ENCODE measurements around the gene AAMP. TPM values are rescaled to one million over a fixed set of nuclear protein-coding genes. Genes with fewer than 3 reads are reported as not detected.

AAMP gene
- total and polyA plus RNA-seq, 2 experiments from 2014 or later = 90.8 to 203 TPM

DNA sequence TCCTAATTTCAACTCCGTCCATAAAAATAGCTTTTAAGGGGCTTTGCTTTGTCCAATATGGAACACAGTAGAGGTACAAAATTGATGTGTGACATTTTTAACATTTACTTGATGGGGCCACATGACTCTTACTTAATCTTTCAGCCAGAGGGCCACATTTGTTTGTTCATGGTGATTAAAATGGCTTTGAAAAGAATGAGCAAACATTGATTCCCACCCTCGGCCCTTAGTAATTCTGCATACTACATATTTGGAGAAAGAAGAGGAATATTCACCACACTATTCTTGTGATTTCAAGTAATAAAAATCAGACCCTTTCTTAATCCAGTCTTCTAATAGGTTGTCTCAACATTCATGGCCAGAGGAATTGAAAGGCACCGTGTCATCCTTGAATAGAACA is 35.4 kb downstream of the AAMP start:
- no peak overlapping the region for H3K4me2 ChIP-seq
- no peak for ATAC-seq
- H3K27me3 ChIP-seq (ENCODE audit: insufficient read depth) = no peaks in the 10 kb centered on the region
- Mint-ChIP-seq H3K36me3 (ENCODE audit: low read depth) (peaks cover 90% of the 10 kb centered on the region), H3K4me1 (no peaks in the 10 kb centered on the region), H3K4me3 (no peak overlapping the region), H3K9me3 (no peaks in the 10 kb centered on the region), H3K27ac (no peak overlapping the region), H3K27me3 (ENCODE audit: insufficient read depth, low read depth, poor library complexity) (no peaks in the 10 kb centered on the region)
- H3F3A ChIP-seq (replicated peaks; ENCODE audit: low read depth) = no peaks in the 10 kb centered on the region
- H3K4me1 ChIP-seq (ENCODE audit: insufficient read depth) = no peaks in the 10 kb centered on the region
- TF ChIP-seq JUNB (IDR thresholded peaks at IDR 0.05; ENCODE audit: unreplicated experiment) = no peak
- H3K27ac ChIP-seq (ENCODE audit: low read depth) = no peak overlapping the region
- H2AFZ ChIP-seq = no peak overlapping the region
- no peak for DNase-seq (ENCODE audit: low spot score)
- no peak overlapping the region for H3K4me3 ChIP-seq
- H4K20me1 ChIP-seq (replicated peaks; ENCODE audit: insufficient read depth) = 0 out of 2 replicates have a peak, but pooled peaks cover 4% of the 10 kb centered on the region
- peaks cover 10% of the 10 kb centered on the region for H3K79me2 ChIP-seq (replicated peaks; ENCODE audit: insufficient read depth)
- H3K36me3 ChIP-seq (ENCODE audit: insufficient read depth) = peaks cover 60% of the 10 kb centered on the region
- no peaks in the 10 kb centered on the region for H3K9me2 ChIP-seq (ENCODE audit: insufficient read depth)

DNA sequence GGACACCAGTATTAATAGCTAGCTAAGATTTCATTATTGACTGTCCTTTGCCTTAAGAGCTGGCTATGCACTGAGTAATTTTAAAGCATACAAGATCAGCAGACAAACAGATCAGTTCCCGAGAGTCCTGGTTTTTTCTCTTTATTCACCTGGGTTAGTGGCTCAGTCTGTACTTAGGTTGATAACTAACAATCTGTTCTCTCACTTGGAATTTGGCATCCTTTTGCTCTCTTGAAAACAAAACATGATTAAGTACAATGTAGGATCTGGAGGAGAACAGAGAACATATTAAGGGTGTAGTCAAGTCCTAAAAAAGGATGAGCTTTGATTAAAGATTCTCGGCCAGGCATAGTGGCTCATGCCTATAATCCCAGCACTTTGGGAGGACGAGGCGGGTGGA is 36.4 kb downstream of the AAMP start:
- Mint-ChIP-seq H3K27ac (no peak overlapping the region), H3K36me3 (ENCODE audit: low read depth) (peaks cover 88% of the 10 kb centered on the region), H3K9me3 (no peaks in the 10 kb centered on the region), H3K27me3 (ENCODE audit: insufficient read depth, low read depth, poor library complexity) (no peaks in the 10 kb centered on the region), H3K4me3 (no peak overlapping the region), H3K4me1 (no peaks in the 10 kb centered on the region)
- H3K27ac ChIP-seq (ENCODE audit: low read depth) = no peak overlapping the region
- H3K4me1 ChIP-seq (ENCODE audit: insufficient read depth) = no peaks in the 10 kb centered on the region
- H2AFZ ChIP-seq = no peak overlapping the region
- H4K20me1 ChIP-seq (replicated peaks; ENCODE audit: insufficient read depth) = peaks cover 9% of the 10 kb centered on the region; the same call in 1 of the 2 replicates
- no peak for TF ChIP-seq JUNB (IDR thresholded peaks at IDR 0.05; ENCODE audit: unreplicated experiment)
- no peak for TF ChIP-seq EZH2 (IDR thresholded peaks at IDR 0.05; ENCODE audit: low read depth, unreplicated experiment)
- no peak for TF ChIP-seq POLR2AphosphoS5 (IDR thresholded peaks at IDR 0.05; ENCODE audit: low read depth)
- TF ChIP-seq EZH2phosphoT487 (IDR thresholded peaks at IDR 0.05; ENCODE audit: unreplicated experiment) = no peak
- TF ChIP-seq, protein P1, sequence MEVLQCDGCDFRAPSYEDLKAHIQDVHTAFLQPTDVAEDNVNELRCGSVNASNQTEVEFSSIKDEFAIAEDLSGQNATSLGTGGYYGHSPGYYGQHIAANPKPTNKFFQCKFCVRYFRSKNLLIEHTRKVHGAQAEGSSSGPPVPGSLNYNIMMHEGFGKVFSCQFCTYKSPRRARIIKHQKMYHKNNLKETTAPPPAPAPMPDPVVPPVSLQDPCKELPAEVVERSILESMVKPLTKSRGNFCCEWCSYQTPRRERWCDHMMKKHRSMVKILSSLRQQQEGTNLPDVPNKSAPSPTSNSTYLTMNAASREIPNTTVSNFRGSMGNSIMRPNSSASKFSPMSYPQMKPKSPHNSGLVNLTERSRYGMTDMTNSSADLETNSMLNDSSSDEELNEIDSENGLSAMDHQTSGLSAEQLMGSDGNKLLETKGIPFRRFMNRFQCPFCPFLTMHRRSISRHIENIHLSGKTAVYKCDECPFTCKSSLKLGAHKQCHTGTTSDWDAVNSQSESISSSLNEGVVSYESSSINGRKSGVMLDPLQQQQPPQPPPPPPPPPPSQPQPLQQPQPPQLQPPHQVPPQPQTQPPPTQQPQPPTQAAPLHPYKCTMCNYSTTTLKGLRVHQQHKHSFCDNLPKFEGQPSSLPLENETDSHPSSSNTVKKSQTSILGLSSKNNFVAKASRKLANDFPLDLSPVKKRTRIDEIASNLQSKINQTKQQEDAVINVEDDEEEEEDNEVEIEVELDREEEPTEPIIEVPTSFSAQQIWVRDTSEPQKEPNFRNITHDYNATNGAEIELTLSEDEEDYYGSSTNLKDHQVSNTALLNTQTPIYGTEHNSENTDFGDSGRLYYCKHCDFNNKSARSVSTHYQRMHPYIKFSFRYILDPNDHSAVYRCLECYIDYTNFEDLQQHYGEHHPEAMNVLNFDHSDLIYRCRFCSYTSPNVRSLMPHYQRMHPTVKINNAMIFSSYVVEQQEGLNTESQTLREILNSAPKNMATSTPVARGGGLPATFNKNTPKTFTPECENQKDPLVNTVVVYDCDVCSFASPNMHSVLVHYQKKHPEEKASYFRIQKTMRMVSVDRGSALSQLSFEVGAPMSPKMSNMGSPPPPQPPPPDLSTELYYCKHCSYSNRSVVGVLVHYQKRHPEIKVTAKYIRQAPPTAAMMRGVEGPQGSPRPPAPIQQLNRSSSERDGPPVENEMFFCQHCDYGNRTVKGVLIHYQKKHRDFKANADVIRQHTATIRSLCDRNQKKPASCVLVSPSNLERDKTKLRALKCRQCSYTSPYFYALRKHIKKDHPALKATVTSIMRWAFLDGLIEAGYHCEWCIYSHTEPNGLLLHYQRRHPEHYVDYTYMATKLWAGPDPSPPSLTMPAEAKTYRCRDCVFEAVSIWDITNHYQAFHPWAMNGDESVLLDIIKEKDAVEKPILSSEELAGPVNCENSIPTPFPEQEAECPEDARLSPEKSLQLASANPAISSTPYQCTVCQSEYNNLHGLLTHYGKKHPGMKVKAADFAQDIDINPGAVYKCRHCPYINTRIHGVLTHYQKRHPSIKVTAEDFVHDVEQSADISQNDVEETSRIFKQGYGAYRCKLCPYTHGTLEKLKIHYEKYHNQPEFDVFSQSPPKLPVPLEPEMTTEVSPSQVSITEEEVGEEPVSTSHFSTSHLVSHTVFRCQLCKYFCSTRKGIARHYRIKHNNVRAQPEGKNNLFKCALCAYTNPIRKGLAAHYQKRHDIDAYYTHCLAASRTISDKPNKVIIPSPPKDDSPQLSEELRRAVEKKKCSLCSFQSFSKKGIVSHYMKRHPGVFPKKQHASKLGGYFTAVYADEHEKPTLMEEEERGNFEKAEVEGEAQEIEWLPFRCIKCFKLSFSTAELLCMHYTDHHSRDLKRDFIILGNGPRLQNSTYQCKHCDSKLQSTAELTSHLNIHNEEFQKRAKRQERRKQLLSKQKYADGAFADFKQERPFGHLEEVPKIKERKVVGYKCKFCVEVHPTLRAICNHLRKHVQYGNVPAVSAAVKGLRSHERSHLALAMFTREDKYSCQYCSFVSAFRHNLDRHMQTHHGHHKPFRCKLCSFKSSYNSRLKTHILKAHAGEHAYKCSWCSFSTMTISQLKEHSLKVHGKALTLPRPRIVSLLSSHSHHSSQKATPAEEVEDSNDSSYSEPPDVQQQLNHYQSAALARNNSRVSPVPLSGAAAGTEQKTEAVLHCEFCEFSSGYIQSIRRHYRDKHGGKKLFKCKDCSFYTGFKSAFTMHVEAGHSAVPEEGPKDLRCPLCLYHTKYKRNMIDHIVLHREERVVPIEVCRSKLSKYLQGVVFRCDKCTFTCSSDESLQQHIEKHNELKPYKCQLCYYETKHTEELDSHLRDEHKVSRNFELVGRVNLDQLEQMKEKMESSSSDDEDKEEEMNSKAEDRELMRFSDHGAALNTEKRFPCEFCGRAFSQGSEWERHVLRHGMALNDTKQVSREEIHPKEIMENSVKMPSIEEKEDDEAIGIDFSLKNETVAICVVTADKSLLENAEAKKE (CRISPR knock-in tag; IDR thresholded peaks at IDR 0.05) = no peak
- TF ChIP-seq ZNF331 (CRISPR knock-in tag; IDR thresholded peaks at IDR 0.05; ENCODE audit: low read depth) = no peak
- no peak for TF ChIP-seq NANOG (IDR thresholded peaks at IDR 0.05; ENCODE audit: borderline replicate concordance)
- TF ChIP-seq CREB1 (CRISPR knock-in tag; IDR thresholded peaks at IDR 0.05; ENCODE audit: low read depth) = no peak
- H3K4me2 ChIP-seq = no peak overlapping the region
- peaks cover 13% of the 10 kb centered on the region for H3K79me2 ChIP-seq (replicated peaks; ENCODE audit: insufficient read depth)
- no peak overlapping the region for H3K4me3 ChIP-seq
- no peaks in the 10 kb centered on the region for H3K9me2 ChIP-seq (ENCODE audit: insufficient read depth)
- ATAC-seq (no peak), DNase-seq (ENCODE audit: low spot score) (no peak)
- no peaks in the 10 kb centered on the region for H3F3A ChIP-seq (replicated peaks; ENCODE audit: low read depth)
- peaks cover 63% of the 10 kb centered on the region for H3K36me3 ChIP-seq (ENCODE audit: insufficient read depth)
- H3K27me3 ChIP-seq (ENCODE audit: insufficient read depth) = no peaks in the 10 kb centered on the region

Measured in GM23338 (cell line).